ENCODE results near the gene BLID. TPM values are rescaled to one million over a fixed set of nuclear protein-coding genes. Genes with fewer than 3 reads are reported as not detected.

Gene BLID
- total RNA-seq, 2 experiments from 2014 or later = not detected

DNA sequence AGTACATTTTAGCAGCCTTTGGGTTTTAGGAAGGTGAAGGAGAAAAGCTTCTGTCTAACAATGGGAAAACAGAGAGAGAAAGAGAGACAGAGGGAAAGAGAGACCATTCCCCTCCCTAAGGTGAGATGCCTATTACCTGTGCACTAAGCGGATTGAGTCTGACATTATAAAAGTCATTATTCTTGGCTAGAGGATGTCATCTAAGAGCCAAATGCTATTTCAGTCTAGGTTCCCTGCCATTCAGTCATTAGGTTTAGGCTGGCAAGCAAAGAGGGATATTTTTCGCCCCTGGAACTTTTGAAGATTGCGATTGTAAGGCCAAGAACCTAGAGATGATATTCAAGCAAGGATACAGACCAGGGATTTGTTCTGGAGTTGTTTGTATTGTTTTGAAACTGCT is 7.2 kb downstream of the BLID start:
- CTCF ChIA-PET = interaction anchor here (0.9 kb wide), 1 partner anchor 35 kb away, joined by 3 read pairs; no protein-coding TSS in a partner anchor
- peaks cover 18% of the 10 kb centered on the region for H3K27me3 Mint-ChIP-seq (ENCODE audit: low read depth)
- H3K4me1 Mint-ChIP-seq (ENCODE audit: low read depth) = no peaks in the 10 kb centered on the region
- H3K36me3 Mint-ChIP-seq (ENCODE audit: low read depth) = no peaks in the 10 kb centered on the region
- no peak overlapping the region for H3K4me3 Mint-ChIP-seq
- H3K27ac Mint-ChIP-seq = no peak overlapping the region
- intact Hi-C loops (cut with micrococcal nuclease) = loop anchor here (2.0 to 5.0 kb wide), 2 partner anchors 94 to 398 kb away; no protein-coding TSS in a partner anchor
- DNase-seq = no peak
- H3K9me3 Mint-ChIP-seq = no peaks in the 10 kb centered on the region

DNA sequence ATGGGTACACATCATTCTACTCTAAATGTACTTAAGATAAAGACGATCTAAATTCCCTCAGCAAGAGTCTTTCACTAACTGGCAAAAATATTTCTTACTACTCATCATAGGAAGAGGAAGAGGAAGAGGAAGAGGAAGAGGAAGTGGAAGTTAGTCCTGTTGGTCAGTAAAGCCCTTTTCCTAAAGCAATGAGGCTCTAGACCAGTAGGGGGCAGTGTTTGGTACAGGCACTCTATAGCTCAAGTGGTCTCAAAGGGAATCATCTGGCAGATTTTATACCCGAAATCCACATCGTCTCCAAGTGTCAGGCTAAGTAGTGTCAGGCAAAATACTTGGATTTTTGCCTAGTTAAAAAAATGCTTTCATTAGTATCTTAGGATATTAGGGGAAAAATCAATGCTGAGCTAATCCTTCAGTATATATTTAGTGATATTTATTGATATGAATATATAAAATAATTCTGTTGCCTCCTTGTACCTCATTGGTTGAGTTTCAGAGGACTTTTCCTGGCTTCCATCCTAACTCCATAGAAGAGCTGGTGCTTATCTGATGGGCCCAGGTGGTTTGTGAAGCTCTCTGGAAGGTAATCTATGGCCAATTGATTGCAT is 7.7 kb downstream of the BLID start:
- CTCF ChIA-PET = interaction anchor here (0.9 kb wide), 1 partner anchor 34 kb away, joined by 3 read pairs; no protein-coding TSS in a partner anchor
- H3K27me3 Mint-ChIP-seq (ENCODE audit: low read depth) = peaks cover 18% of the 10 kb centered on the region
- no peaks in the 10 kb centered on the region for H3K9me3 Mint-ChIP-seq
- no peaks in the 10 kb centered on the region for H3K4me1 Mint-ChIP-seq (ENCODE audit: low read depth)
- no peak overlapping the region for H3K27ac Mint-ChIP-seq
- H3K4me3 Mint-ChIP-seq = no peak overlapping the region
- peak; percentile 39 for DNase-seq
- intact Hi-C loops (cut with micrococcal nuclease) = loop anchor here (2.0 to 5.0 kb wide), 2 partner anchors 95 to 399 kb away; no protein-coding TSS in a partner anchor
- no peaks in the 10 kb centered on the region for H3K36me3 Mint-ChIP-seq (ENCODE audit: low read depth)

DNA sequence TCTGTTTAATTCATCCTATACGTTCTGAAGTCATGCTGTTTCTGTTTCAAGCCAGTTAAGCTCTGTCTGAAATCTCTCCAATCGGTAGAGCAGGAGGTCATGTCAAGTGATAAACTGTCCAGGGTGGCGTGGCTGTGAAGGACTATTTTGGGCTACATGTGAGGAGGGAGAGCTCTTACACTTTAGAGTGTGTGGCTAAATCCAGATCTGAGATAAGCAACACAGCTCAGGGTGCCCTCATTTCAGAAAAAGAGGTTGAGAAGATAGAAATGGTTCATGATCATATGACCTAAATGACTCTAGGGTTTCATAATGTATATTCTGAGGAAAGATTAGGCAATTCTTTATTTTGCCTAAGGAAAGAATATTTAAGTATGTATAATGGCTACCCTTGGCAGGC is 8.4 kb downstream of the BLID start:
- intact Hi-C loops (cut with micrococcal nuclease) = loop anchor here (5.0 kb wide), 1 partner anchor 400 kb away; no protein-coding TSS in a partner anchor
- Mint-ChIP-seq H3K4me1 (ENCODE audit: low read depth) (no peaks in the 10 kb centered on the region), H3K36me3 (ENCODE audit: low read depth) (no peaks in the 10 kb centered on the region), H3K9me3 (no peaks in the 10 kb centered on the region), H3K27me3 (ENCODE audit: low read depth) (peaks cover 18% of the 10 kb centered on the region), H3K27ac (no peak overlapping the region), H3K4me3 (no peak overlapping the region)
- no peak for DNase-seq
- CTCF ChIA-PET = no interaction called here

DNA sequence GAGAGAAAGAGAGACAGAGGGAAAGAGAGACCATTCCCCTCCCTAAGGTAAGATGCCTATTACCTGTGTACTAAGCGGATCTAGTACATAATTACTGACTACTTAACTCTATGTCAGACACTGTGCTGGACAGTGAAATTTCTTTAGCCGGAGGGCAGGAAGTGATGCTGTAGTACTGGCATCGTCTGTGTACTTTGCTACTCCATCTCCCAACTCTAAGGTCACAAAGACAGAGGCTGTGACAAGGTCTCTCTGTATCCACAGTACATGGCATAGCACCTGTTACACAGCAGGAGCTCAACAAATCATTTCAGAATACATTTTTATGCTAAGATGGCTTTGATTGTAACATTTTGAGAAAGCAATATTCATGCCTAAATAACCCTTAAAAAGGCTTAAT is 9.0 kb downstream of the BLID start:
- H3K36me3 Mint-ChIP-seq (ENCODE audit: low read depth) = no peaks in the 10 kb centered on the region
- no peaks in the 10 kb centered on the region for H3K9me3 Mint-ChIP-seq
- intact Hi-C loops (cut with micrococcal nuclease) = loop anchor here (5.0 kb wide), 1 partner anchor 400 kb away; no protein-coding TSS in a partner anchor
- no peak overlapping the region for H3K4me3 Mint-ChIP-seq
- H3K27me3 Mint-ChIP-seq (ENCODE audit: low read depth) = peaks cover 17% of the 10 kb centered on the region
- no peak for DNase-seq
- no peak overlapping the region for H3K27ac Mint-ChIP-seq
- no peaks in the 10 kb centered on the region for H3K4me1 Mint-ChIP-seq (ENCODE audit: low read depth)
- CTCF ChIA-PET = no interaction called here

DNA sequence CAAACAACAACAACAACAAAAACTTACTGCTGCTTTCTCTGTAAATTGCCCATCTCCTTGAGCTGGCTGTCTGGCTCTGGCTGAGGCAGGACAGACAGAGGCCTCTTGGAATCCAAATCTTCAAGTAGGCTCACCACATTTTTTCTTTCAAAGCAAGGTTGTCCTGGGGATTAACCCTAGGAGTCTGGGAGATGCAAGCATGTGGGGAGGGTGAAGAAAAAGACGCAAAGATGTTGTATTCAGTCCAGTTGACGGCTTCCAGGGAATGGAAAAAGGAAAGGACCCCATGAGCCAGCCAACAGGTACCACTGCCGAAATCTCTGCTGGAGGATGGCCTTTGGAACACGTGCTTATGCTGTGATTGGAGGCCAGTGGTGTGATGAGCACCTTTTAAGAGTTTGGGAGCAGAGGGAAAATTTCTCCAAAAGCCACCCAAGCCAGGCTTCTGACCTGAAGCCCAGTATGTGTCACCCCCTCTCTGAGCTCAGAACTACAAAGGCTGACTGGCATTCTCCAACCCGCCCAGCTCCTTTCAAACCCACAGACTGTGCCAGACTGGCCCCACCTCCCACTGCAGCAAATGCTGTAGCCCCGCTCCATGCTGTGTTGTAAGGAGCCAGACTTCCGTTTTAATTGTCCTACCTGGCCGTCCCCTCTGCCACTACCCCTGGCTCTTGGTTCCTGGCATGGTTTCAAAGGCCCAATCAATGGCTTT is 10.8 kb downstream of the BLID start:
- Mint-ChIP-seq H3K27me3 (ENCODE audit: low read depth) (peaks cover 20% of the 10 kb centered on the region), H3K4me1 (ENCODE audit: low read depth) (peaks cover 6% of the 10 kb centered on the region), H3K36me3 (ENCODE audit: low read depth) (no peaks in the 10 kb centered on the region), H3K27ac (no peak overlapping the region), H3K9me3 (no peaks in the 10 kb centered on the region), H3K4me3 (no peak overlapping the region)
- intact Hi-C loops (cut with micrococcal nuclease) = loop anchor here (5.0 kb wide), 1 partner anchor 402 kb away; no protein-coding TSS in a partner anchor
- CTCF ChIA-PET = interaction anchor here (0.6 kb wide), 1 partner anchor 173 kb away, joined by 3 read pairs; no protein-coding TSS in a partner anchor
- no peak for DNase-seq

DNA sequence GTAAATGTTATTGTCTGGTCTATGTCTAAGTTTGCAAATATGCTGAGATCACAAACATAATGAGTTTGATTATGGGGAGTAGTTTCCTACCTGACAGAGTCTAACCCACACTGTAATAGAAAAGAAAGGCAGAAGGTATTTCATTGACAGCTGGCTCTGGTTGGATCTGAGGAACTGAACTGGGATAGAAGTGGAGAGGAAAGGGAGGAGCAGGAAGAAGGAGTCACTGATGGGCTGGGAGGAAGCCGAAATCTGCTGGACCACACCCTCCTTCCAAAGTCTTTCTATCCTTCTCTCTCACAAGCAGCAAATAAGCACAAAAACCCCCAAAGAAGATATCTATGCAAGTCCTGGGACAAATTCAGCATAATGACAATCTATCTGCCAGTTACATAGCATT is 11.7 kb downstream of the BLID start:
- no peak overlapping the region for H3K4me3 Mint-ChIP-seq
- no peaks in the 10 kb centered on the region for H3K9me3 Mint-ChIP-seq
- peaks cover 22% of the 10 kb centered on the region for H3K27me3 Mint-ChIP-seq (ENCODE audit: low read depth)
- no peaks in the 10 kb centered on the region for H3K36me3 Mint-ChIP-seq (ENCODE audit: low read depth)
- CTCF ChIA-PET = no interaction called here
- H3K4me1 Mint-ChIP-seq (ENCODE audit: low read depth) = peaks cover 11% of the 10 kb centered on the region
- H3K27ac Mint-ChIP-seq = no peak overlapping the region
- intact Hi-C loops (cut with micrococcal nuclease) = loop anchor here (5.0 kb wide), 1 partner anchor 787 kb away; no protein-coding TSS in a partner anchor
- DNase-seq = no peak

DNA sequence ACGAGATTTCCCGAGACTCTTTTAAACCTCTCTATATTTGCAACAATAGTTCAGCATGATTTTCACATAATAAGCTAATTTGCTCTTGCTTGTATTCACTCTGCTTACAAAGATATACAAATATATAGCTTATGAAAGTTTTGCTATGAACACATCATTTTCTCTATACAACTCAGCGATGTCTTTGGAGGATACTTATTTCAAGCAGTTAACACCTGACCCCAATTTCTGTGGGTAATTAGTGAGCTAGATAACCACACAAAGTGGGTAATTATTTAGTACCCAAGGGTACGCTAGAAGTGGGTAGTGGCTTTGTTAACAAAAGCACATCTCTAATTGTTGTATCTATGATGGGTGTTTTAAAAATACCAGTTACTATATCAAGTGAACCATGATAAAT is 12.3 kb downstream of the BLID start:
- intact Hi-C loops (cut with micrococcal nuclease) = loop anchor here (5.0 kb wide), 1 partner anchor 786 kb away; no protein-coding TSS in a partner anchor

DNA sequence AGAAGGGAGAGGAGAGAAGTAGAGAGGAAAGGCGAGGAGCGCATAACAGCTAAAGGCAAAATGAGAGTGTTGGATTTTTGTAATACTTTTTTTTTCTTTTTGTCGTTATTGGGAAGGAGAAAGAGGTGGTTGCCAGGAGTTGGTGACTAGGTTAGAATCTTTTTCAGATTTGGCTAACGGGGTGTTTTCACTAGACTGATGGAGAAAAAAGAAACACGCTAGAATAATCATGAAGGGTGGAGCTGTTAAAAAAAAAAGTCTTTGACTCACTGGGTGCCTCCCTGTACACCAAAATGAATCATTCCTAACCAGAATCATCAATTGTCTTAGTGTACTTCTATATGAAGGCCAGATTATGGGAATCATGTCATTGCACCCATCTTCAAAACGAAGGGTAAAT is 12.7 kb downstream of the BLID start:
- H3K27me3 Mint-ChIP-seq (ENCODE audit: low read depth) = peaks cover 22% of the 10 kb centered on the region
- CTCF ChIA-PET = interaction anchor here (0.8 kb wide), 1 partner anchor 99 kb away, joined by 3 read pairs; no protein-coding TSS in a partner anchor
- DNase-seq = no peak
- intact Hi-C loops (cut with micrococcal nuclease) = loop anchor here (5.0 kb wide), 1 partner anchor 786 kb away; no protein-coding TSS in a partner anchor
- no peaks in the 10 kb centered on the region for H3K9me3 Mint-ChIP-seq
- no peak overlapping the region for H3K27ac Mint-ChIP-seq
- H3K36me3 Mint-ChIP-seq (ENCODE audit: low read depth) = no peaks in the 10 kb centered on the region
- no peak overlapping the region for H3K4me3 Mint-ChIP-seq
- H3K4me1 Mint-ChIP-seq (ENCODE audit: low read depth) = peaks cover 11% of the 10 kb centered on the region

More for the DNA sequence above, 12.3 kb downstream of the BLID start:
- Mint-ChIP-seq H3K9me3 (no peaks in the 10 kb centered on the region), H3K4me1 (ENCODE audit: low read depth) (peaks cover 11% of the 10 kb centered on the region), H3K27me3 (ENCODE audit: low read depth) (peaks cover 22% of the 10 kb centered on the region), H3K36me3 (ENCODE audit: low read depth) (no peaks in the 10 kb centered on the region), H3K4me3 (no peak overlapping the region), H3K27ac (no peak overlapping the region)
- DNase-seq = no peak
- CTCF ChIA-PET = interaction anchor here (0.8 kb wide), 1 partner anchor 99 kb away, joined by 3 read pairs; no protein-coding TSS in a partner anchor

DNA sequence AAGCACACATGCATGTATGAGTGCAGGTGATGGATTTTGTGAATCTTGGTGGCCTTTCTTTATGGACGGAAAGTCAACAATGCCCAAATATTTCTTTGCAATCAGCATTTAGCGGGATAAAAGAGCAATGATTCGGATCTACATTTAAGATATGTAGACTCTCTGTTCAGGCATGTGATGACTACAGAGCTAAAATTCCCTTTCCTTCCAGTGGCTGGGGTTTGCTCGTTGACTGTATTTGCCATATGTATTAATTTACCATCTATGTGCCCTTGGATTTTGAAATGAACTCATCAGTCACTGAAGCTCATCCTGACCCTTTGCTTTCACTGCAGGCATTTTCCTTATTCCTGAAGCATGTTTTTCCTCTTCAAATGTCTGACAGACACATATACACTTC is 13.6 kb downstream of the BLID start:
- CTCF ChIA-PET = no interaction called here
- H3K27ac Mint-ChIP-seq = no peak overlapping the region
- H3K4me3 Mint-ChIP-seq = no peak overlapping the region
- DNase-seq = no peak
- peaks cover 11% of the 10 kb centered on the region for H3K4me1 Mint-ChIP-seq (ENCODE audit: low read depth)
- peaks cover 29% of the 10 kb centered on the region for H3K27me3 Mint-ChIP-seq (ENCODE audit: low read depth)
- H3K9me3 Mint-ChIP-seq = no peaks in the 10 kb centered on the region
- no peaks in the 10 kb centered on the region for H3K36me3 Mint-ChIP-seq (ENCODE audit: low read depth)
- intact Hi-C loops (cut with micrococcal nuclease) = loop anchor here (5.0 kb wide), 1 partner anchor 785 kb away; no protein-coding TSS in a partner anchor

DNA sequence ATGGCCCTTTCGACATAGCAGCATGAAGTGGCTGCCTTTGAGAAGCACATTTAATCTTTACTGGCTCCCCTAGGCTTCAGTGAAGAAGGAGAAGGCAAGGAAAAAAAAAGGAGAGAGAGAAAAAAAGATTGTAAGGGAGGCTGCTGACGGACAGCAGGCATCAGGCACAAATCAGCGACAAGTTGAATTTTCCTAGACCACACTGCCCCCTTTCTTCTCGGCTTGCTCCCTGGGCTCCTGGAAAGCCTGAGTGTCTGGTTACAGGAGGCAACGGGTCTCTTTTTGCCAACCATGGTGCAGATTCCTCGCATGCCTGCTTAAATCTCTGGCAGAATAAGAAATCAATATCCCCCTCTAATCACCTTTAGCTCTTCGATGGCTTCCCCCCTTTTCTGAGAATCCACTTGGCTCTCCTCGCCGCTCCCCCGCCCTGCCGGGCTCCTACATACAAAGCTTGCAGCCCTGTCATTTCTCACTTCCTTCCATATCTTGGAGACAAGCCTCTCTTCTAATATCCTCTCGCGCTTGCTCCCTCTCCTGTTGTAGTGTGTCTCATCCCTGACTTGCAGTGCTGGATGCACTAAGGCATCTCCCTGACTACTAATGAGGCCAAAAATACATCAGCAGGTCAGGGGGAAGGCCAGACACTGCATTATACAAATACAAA is 14.3 kb downstream of the BLID start:
- Mint-ChIP-seq H3K4me1 (ENCODE audit: low read depth) (peaks cover 11% of the 10 kb centered on the region), H3K4me3 (no peak overlapping the region), H3K9me3 (no peaks in the 10 kb centered on the region), H3K27ac (no peak overlapping the region), H3K27me3 (ENCODE audit: low read depth) (peaks cover 29% of the 10 kb centered on the region), H3K36me3 (ENCODE audit: low read depth) (no peaks in the 10 kb centered on the region)
- DNase-seq = no peak
- intact Hi-C loops (cut with micrococcal nuclease) = loop anchor here (1.0 to 5.0 kb wide), 2 partner anchors 445 to 784 kb away; no protein-coding TSS in a partner anchor
- CTCF ChIA-PET = interaction anchor here (0.6 to 0.7 kb wide), 3 partner anchors 45 to 1299 kb away, joined by 3 to 4 read pairs (median 3); no protein-coding TSS in a partner anchor

DNA sequence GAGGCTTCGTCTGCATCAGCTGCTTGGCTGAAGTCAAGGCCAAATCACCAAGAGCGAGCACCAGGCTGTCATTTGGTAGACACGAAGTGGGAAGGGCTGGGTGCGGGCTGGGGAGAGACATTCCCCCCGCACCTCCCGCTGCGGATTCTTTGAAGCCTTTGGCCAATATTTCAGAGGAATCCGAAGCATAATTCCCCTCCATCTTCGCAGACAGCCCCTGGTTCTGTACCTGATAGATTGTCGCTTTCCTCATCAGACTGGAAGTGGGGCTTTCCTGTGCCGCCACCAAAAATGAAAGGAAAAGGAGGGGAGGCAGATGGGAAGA is 15.3 kb downstream of the BLID start:
- intact Hi-C loops (cut with micrococcal nuclease) = loop anchor here (1.0 to 5.0 kb wide), 2 partner anchors 444 to 783 kb away; no protein-coding TSS in a partner anchor
- no peak overlapping the region for H3K27ac Mint-ChIP-seq
- peaks cover 34% of the 10 kb centered on the region for H3K27me3 Mint-ChIP-seq (ENCODE audit: low read depth)
- CTCF ChIA-PET = interaction anchor here (0.6 to 0.8 kb wide), 3 partner anchors 13 to 591 kb away, joined by 3 read pairs; no protein-coding TSS in a partner anchor
- no peak for DNase-seq
- no peaks in the 10 kb centered on the region for H3K36me3 Mint-ChIP-seq (ENCODE audit: low read depth)
- no peak overlapping the region for H3K4me3 Mint-ChIP-seq
- H3K4me1 Mint-ChIP-seq (ENCODE audit: low read depth) = peaks cover 11% of the 10 kb centered on the region
- H3K9me3 Mint-ChIP-seq = no peaks in the 10 kb centered on the region

Data from activated naive CD4-positive, alpha-beta T cell treated with anti-CD3 and anti-CD28 coated beads for 36 hours (primary cell).